IPS-20b (cell line): ENCODE results near the gene OPN4.
"Not testable (repeated sequence)": the region's sequence is repeated elsewhere in the genome, so short reads cannot be mapped to it uniquely, and the experiment has no call there.

Experiments
- H3K27ac ChIP-seq: one replicate; pipeline ENCODE4 v1.5.1; 2013; ENCODE audit warnings: low read length
- H3K27me3 ChIP-seq: 2 replicates; pipeline ENCODE4 v1.6.1; 2013; ENCODE audit warnings: mild to moderate bottlenecking, low read length, inconsistent platforms; ENCODE audit not compliant: insufficient read depth
- H3K36me3 ChIP-seq: 2 replicates; pipeline ENCODE4 v1.6.1; 2013; ENCODE audit warnings: low read depth, mild to moderate bottlenecking, inconsistent platforms, low read length, moderate library complexity; ENCODE audit not compliant: insufficient read depth
- H3K4me1 ChIP-seq: 2 replicates; pipeline ENCODE4 v1.6.1; 2013; ENCODE audit warnings: mild to moderate bottlenecking, control low read depth, inconsistent platforms, low read length, moderate library complexity; ENCODE audit not compliant: insufficient read depth
- H3K4me3 ChIP-seq: 2 replicates; pipeline ENCODE4 v1.5.1; 2013; ENCODE audit warnings: mild to moderate bottlenecking, low read length, inconsistent platforms
- H3K9ac ChIP-seq: 2 replicates; pipeline ENCODE4 v1.6.1; 2013; ENCODE audit warnings: low read depth, mild to moderate bottlenecking, inconsistent platforms, low read length, moderate library complexity
- H3K9me3 ChIP-seq: 2 replicates; pipeline ENCODE4 v1.6.1; 2013; ENCODE audit warnings: mild to moderate bottlenecking, low read depth, low read length, inconsistent platforms; ENCODE audit not compliant: insufficient read depth

Gene OPN4

GRCh38 chr10:86654411-86655172 is at the start of gene OPN4:
Gene OPN4, plus strand, starts transcription at chr10:86654547. Its CDS starts 237 bp downstream, at chr10:86654784.
- no peaks in the 10 kb centered on the region for H3K4me1 ChIP-seq
- H3K36me3 ChIP-seq, result no peaks in the 10 kb centered on the region
- H3K9ac ChIP-seq, result no peak within 1 kb of the TSS
- no peaks in the 10 kb centered on the region for H3K9me3 ChIP-seq
- H3K27ac ChIP-seq, result no peak within 1 kb of the TSS
- H3K27me3 ChIP-seq, result no peaks in the 10 kb centered on the region
- no peak within 1 kb of the TSS for H3K4me3 ChIP-seq

GRCh38 chr10:86607674-86608073 is 46.7 kb upstream of the OPN4 start:
- no peak overlapping the region for H3K4me3 ChIP-seq
- no peak overlapping the region for H3K9ac ChIP-seq
- H3K36me3 ChIP-seq, result no peaks in the 10 kb centered on the region
- no peaks in the 10 kb centered on the region for H3K9me3 ChIP-seq
- H3K4me1 ChIP-seq, result no peaks in the 10 kb centered on the region
- no peak overlapping the region for H3K27ac ChIP-seq
- no peaks in the 10 kb centered on the region for H3K27me3 ChIP-seq

- no peaks in the 10 kb centered on the region for H3K36me3 ChIP-seq
- no peaks in the 10 kb centered on the region for H3K4me1 ChIP-seq
- H3K9me3 ChIP-seq, result no peaks in the 10 kb centered on the region
- H3K27me3 ChIP-seq, result no peaks in the 10 kb centered on the region
- no peak overlapping the region for H3K27ac ChIP-seq
- no peak overlapping the region for H3K9ac ChIP-seq
- H3K4me3 ChIP-seq, result no peak overlapping the region
Measured at GRCh38 chr10:86609920-86610319, 44.4 kb upstream of the OPN4 start.

- H3K27me3 ChIP-seq, result no peaks in the 10 kb centered on the region
- no peaks in the 10 kb centered on the region for H3K36me3 ChIP-seq
- no peaks in the 10 kb centered on the region for H3K4me1 ChIP-seq
- no peaks in the 10 kb centered on the region for H3K9me3 ChIP-seq
- H3K27ac ChIP-seq, result no peak overlapping the region
- no peak overlapping the region for H3K9ac ChIP-seq
- H3K4me3 ChIP-seq, result no peak overlapping the region
Measured at GRCh38 chr10:86611386-86611785, 43.0 kb upstream of the OPN4 start.

GRCh38 chr10:86613096-86613495 is 41.3 kb upstream of the OPN4 start:
- H3K27ac ChIP-seq, result no peak overlapping the region
- H3K36me3 ChIP-seq, result no peaks in the 10 kb centered on the region

GRCh38 chr10:86613905-86614304 is 40.4 kb upstream of the OPN4 start:
- H3K27ac ChIP-seq, result no peak overlapping the region
- H3K9ac ChIP-seq, result no peak overlapping the region
- no peak overlapping the region for H3K4me3 ChIP-seq
- H3K27me3 ChIP-seq, result no peaks in the 10 kb centered on the region
- H3K4me1 ChIP-seq, result no peaks in the 10 kb centered on the region
- H3K36me3 ChIP-seq, result no peaks in the 10 kb centered on the region
- H3K9me3 ChIP-seq, result no peaks in the 10 kb centered on the region

More at GRCh38 chr10:86613096-86613495, 41.3 kb upstream of the OPN4 start:
- H3K4me3 ChIP-seq, result no peak overlapping the region
- H3K27me3 ChIP-seq, result no peaks in the 10 kb centered on the region
- H3K9me3 ChIP-seq, result no peaks in the 10 kb centered on the region
- no peak overlapping the region for H3K9ac ChIP-seq
- H3K4me1 ChIP-seq, result no peaks in the 10 kb centered on the region

GRCh38 chr10:86614853-86615252 is 39.5 kb upstream of the OPN4 start:
- H3K4me3 ChIP-seq, result no peak overlapping the region
- no peaks in the 10 kb centered on the region for H3K9me3 ChIP-seq
- no peaks in the 10 kb centered on the region for H3K36me3 ChIP-seq
- H3K27ac ChIP-seq, result no peak overlapping the region
- no peak overlapping the region for H3K9ac ChIP-seq
- no peaks in the 10 kb centered on the region for H3K4me1 ChIP-seq
- no peaks in the 10 kb centered on the region for H3K27me3 ChIP-seq

GRCh38 chr10:86617278-86617677 is 37.1 kb upstream of the OPN4 start:
- not testable (repeated sequence) for H3K9ac ChIP-seq, H3K4me1 ChIP-seq, H3K27ac ChIP-seq, H3K27me3 ChIP-seq, H3K36me3 ChIP-seq, H3K4me3 ChIP-seq, H3K9me3 ChIP-seq

- Histone ChIP-seq H3K4me3 (no peak overlapping the region), H3K9me3 (no peaks in the 10 kb centered on the region), H3K9ac (no peak overlapping the region), H3K36me3 (no peaks in the 10 kb centered on the region), H3K27me3 (peaks cover 29% of the 10 kb centered on the region), H3K4me1 (no peaks in the 10 kb centered on the region; the same call in 1 of the 2 replicates), H3K27ac (no peak overlapping the region)
Measured at GRCh38 chr10:86628311-86628710, 26.0 kb upstream of the OPN4 start.

DNA sequence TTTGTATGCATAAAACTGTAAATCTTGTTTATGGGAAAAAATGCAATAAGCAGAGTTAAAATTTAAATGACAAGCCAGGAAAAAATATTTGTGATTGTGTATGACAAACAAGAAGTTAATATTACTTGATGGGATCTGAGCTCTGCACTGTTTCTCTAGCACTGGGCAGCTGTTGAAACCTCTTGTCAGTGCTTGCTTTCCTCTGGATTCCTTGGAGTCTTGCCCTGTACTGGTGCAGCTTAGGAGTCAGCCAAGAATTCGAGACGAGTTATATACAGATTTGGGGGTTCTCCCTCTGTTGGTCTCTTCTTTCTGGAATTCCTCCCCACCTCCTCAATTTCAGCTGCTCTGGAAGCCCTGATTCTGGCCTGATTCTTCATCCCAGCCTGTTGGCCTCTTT is 24.3 kb upstream of the OPN4 start:
- Histone ChIP-seq H3K4me3 (no peak overlapping the region), H3K9ac (no peak overlapping the region), H3K27ac (no peak overlapping the region), H3K9me3 (no peaks in the 10 kb centered on the region), H3K4me1 (no peaks in the 10 kb centered on the region; the same call in 1 of the 2 replicates), H3K27me3 (peaks cover 42% of the 10 kb centered on the region), H3K36me3 (no peaks in the 10 kb centered on the region)

GRCh38 chr10:86632009-86632800 is 22.1 kb upstream of the OPN4 start:
- Histone ChIP-seq H3K9ac (peak overlapping the region; percentile 43; the same call in 1 of the 2 replicates), H3K27ac (no peak overlapping the region), H3K4me1 (no peaks in the 10 kb centered on the region; the same call in 1 of the 2 replicates), H3K4me3 (peak overlapping the region; percentile 72), H3K36me3 (no peaks in the 10 kb centered on the region), H3K27me3 (peaks cover 42% of the 10 kb centered on the region), H3K9me3 (no peaks in the 10 kb centered on the region)

DNA sequence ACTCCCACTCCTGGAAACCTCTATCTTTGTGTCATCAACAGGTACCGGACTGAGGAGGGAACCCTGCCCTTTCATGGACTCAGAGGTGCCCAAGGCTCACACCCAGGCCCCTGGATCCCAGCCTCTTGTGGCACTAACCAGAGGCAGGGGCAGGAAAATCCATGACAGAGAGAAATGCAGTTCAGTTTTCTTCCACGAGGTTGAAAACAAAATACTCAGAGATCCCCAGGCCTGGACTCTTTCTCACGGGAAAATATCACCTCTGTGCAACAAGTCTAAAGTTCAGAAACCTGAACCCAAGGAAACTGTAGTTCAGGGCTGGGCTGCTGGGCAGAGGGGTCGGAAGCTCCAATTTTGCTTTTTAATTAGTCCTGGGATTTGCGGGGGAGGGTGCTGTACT is 21.4 kb upstream of the OPN4 start:
- Histone ChIP-seq H3K9me3 (no peaks in the 10 kb centered on the region), H3K27ac (no peak overlapping the region), H3K27me3 (peaks cover 42% of the 10 kb centered on the region), H3K9ac (no peak overlapping the region), H3K36me3 (no peaks in the 10 kb centered on the region), H3K4me1 (no peaks in the 10 kb centered on the region; the same call in 1 of the 2 replicates), H3K4me3 (no peak overlapping the region)
